Measurements from ENCODE around the gene CCT6B. TPM values are rescaled to one million over a fixed set of nuclear protein-coding genes. Genes with fewer than 3 reads are reported as not detected.
"Not testable (repeated sequence)": the region's sequence is repeated elsewhere in the genome, so short reads cannot be mapped to it uniquely, and the experiment has no call there.

Gene CCT6B, protein sequence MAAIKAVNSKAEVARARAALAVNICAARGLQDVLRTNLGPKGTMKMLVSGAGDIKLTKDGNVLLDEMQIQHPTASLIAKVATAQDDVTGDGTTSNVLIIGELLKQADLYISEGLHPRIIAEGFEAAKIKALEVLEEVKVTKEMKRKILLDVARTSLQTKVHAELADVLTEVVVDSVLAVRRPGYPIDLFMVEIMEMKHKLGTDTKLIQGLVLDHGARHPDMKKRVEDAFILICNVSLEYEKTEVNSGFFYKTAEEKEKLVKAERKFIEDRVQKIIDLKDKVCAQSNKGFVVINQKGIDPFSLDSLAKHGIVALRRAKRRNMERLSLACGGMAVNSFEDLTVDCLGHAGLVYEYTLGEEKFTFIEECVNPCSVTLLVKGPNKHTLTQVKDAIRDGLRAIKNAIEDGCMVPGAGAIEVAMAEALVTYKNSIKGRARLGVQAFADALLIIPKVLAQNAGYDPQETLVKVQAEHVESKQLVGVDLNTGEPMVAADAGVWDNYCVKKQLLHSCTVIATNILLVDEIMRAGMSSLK
- total RNA-seq = 0.39 and 0.63 TPM in 2 replicates

- peak; percentile 95 to 97 for DNase-seq (ENCODE audit: low read depth in 2 of 2)
These were observed at the start of gene CCT6B, which contains the start of gene ZNF830 for GRCh38 chr17:34961093-34961911. CCT6B (minus strand) TSS chr17:34961460; CDS start chr17:34961393, 67 bp downstream. ZNF830 (plus strand) TSS chr17:34961540; CDS start chr17:34961567, 27 bp downstream.

DNA sequence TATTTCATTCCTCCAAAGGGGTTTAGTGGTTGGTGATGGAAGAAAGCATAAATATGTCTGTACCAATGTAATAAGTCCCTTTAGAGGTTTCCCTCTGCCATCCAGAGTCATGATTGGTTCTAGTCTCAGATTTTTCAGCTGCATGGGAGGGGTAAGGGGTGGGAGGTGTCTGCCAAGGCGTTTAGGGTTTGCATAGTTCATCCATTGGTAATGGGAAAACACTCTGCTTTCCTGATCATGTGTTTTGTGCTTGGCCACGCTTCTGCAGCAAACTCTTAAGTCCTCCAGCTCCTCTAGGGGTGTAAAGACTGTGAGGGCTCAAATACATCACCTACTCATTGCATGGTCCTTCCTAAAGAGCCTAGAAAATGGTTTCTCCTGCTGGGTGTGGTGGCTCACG is 48.8 kb upstream of the CCT6B start:
- DNase-seq (ENCODE audit: low read depth in 2 of 2) = no peak

DNA sequence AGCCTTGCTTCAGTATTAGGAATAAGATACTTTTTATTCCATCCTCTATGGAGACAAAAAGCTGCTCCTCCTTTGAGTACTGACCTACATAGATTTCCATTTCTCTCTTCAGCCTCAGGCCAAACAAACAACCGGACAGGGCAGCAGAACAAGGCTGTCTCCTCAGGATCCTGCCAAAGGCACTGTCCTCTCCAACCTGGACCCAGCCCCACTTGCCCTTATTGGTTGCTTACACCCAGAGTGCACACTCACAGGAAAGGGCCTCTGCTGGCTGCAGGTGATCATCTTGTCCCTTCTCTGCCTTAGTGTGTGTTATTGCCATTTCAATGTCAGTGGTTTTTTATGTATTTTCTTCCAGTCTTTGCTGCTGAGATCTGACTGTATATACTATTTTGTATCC is 45.7 kb upstream of the CCT6B start:
- no peak for DNase-seq (ENCODE audit: low read depth in 2 of 2)

DNA sequence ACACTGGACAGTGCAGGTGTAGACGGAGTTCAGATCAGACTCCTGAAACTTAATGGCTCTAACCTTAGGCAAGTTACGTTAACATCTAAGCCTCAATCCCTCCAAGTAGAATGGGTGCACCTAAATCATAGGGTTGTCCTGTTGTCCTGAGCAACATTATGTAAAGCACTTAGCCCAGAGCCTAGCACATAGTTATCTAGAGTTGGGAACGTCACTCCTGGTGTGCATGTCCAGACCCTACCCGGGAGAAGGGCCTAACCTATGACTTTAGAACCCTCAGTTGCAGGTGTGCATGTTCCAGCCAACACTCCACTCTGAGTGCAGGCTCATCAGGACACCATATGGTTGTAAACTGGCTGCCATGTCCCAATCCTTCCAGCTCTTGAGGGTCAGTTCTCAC is 45.1 kb upstream of the CCT6B start:
- DNase-seq (ENCODE audit: low read depth in 2 of 2) = no peak

- no peak for DNase-seq (ENCODE audit: low read depth in 2 of 2)
These were observed 42.5 kb upstream of the CCT6B start for GRCh38 chr17:35003778-35004177.

- no peak for DNase-seq (ENCODE audit: low read depth in 2 of 2)
These were observed 41.8 kb upstream of the CCT6B start for GRCh38 chr17:35002876-35003551.

- DNase-seq (ENCODE audit: low read depth in 2 of 2) = peak in 1 of 2 donors; percentile 36
These were observed 40.3 kb upstream of the CCT6B start for GRCh38 chr17:35001549-35001948.

DNA sequence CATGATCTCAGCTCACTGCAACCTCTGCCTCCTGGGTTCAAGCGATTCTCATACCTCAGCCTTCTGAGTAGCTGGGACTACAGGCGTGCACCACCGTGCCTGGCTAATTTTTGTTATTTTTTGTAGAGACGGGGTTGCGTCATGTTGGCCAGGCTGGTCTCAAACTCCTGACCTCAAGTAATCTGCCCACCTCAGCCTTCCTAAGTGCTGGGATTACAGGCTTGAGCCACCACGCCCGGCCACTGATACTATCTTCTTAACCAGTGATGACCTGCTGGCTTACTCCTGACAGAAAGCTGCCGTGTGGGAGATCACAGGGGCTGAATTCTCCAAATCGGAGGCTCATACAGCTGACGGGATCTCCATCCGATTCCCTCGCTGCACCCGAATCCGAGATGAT is 39.7 kb upstream of the CCT6B start:
- DNase-seq (ENCODE audit: low read depth in 2 of 2) = not testable (repeated sequence)

- DNase-seq (ENCODE audit: low read depth in 2 of 2) = no peak
These were observed 38.2 kb upstream of the CCT6B start for GRCh38 chr17:34999456-34999855.

- DNase-seq (ENCODE audit: low read depth in 2 of 2) = peak; percentile 61 to 81
These were observed 36.9 kb upstream of the CCT6B start for GRCh38 chr17:34998205-34998604.

GRCh38 chr17:34997355-34997862 is 36.1 kb upstream of the CCT6B start:
- peak; percentile 40 to 41 for DNase-seq (ENCODE audit: low read depth in 2 of 2)

GRCh38 chr17:34996422-34997285 is 35.4 kb upstream of the CCT6B start:
- no peak for DNase-seq (ENCODE audit: low read depth in 2 of 2)

DNA sequence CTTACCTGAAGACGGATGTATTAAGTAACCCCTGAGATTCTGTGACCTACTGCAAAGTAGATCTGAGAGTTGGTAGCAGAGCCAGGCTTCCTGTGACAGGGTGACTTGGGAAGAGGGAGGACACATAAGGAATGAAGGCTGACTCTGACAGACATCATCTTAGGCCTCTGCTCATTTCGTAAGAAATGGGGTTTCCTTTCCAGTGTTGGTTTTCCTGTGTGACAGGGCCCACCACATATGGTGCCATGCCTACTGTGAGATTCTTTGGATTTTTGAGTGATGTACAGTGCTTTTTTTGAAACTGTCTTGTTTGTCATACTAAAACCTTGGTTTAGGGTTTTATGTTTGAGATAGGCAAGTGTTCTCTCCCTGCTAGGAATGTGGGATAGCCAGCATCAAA is 31.8 kb upstream of the CCT6B start:
- no peak for DNase-seq (ENCODE audit: low read depth in 2 of 2)

DNA sequence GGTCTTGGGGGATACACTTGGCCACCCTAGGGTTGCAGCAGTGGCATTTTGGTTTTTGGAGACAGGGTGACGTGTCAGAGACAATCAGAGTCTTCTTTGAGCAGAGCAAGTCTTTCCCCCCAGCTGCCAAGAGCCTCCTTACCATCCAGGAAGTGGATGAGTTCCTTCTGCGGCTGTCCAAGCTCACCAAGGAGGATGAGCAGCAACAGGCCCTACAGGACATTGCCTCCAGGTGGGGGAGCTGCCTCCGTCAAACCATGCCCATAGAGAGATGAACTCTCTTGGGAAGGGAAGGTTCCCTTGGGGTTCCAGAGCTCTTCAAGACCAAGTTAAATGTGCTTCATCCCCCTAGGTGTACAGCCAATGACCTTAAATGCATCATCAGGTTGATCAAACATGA is 30.3 kb upstream of the CCT6B start:
- DNase-seq (ENCODE audit: low read depth in 2 of 2) = no peak

GRCh38 chr17:34990921-34991365 is 29.7 kb upstream of the CCT6B start:
- no peak for DNase-seq (ENCODE audit: low read depth in 2 of 2)

DNA sequence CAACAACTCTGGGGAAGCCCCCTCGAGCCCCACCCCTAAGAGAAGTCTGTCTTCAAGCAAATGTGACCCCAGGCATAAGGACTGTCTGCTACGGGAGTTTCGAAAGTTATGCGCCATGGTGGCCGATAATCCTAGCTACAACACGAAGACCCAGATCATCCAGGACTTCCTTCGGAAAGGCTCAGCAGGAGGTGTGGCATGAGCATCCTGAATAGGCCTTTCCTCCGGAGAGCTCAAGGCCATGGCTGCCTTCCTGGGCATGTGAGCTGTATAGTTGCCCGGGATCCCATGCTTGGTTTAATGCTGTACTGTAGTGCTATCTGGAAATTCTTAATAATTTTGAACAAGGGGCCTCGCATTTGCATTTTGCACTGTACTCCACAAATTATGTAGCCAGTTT is 28.2 kb upstream of the CCT6B start:
- no peak for DNase-seq (ENCODE audit: low read depth in 2 of 2)

DNA sequence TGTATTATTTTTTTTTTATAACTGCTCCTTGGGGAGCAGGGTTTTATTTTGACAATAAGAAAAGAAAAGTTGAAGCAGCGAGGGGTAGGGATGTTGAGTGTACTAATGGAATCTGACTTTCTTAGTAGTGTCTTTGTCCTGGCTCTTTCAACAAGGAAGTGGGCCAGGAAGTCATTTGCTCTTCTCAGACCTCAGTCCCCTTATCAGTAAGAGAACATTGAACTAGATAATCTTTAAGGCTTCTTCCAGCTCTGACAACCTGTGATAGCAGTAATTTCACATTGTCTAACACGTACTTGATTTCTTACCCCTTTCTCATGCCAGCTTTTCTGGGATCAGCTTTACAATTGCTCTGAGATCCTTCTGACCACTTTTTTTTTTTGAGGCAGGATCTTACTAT is 27.4 kb upstream of the CCT6B start:
- DNase-seq (ENCODE audit: low read depth in 2 of 2) = no peak

GRCh38 chr17:34987232-34987631 is 26.0 kb upstream of the CCT6B start:
- no peak for DNase-seq (ENCODE audit: low read depth in 2 of 2)

DNA sequence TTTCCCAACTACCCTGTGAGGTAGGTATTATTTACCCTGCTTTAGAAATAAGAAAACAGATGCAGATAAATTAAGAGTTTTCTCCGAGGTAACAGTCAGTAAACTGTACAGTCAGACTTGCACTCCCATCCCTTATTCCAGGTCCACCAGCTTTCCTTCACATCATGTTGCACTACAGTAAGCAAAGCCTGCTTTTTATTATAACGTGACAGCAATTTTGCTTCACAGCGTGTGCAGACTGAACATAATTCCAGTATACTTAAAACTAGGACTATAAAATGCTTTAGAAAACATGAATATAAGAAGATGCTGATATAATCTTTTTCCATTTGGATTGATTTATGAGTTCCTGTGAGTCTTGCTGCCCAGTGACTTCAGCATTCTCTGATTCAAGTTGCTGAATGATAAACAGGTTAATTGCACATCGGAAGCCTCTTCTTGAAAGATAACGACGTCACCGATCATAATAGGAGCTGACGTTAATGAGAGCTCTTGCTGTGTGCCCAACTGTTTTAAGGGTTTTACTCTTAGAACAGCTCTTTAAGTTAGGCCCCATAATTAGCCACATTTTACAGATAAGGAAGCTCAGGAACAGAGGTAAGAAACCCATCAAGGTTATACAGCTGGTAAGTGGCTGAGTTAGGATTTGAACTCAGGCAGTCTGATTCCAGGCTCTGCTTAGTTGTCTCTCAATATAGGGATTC is 20.4 kb upstream of the CCT6B start:
- peak in 1 of 2 donors; percentile 58 for DNase-seq (ENCODE audit: low read depth in 2 of 2)
